ENCODE measurements around the gene ELMO1.

The ELMO1 gene

GRCh38 chr7:36881233-36881874 is 567.3 kb downstream of the ELMO1 start:
- TF ChIP-seq CTCF (IDR thresholded peaks at IDR 0.05; ENCODE audit: extremely low read depth, insufficient read depth, missing control alignments) = no peak
- in situ Hi-C loops (cut with MboI; ENCODE audit: low pct_unique_long_range_greater_than_20kb, low sequenced_read_pairs, unreplicated experiment) = no loop called here
- no peak for DNase-seq (ENCODE audit: low spot score)

GRCh38 chr7:36880108-36880507 is 568.6 kb downstream of the ELMO1 start:
- TF ChIP-seq CTCF (IDR thresholded peaks at IDR 0.05; ENCODE audit: extremely low read depth, insufficient read depth, missing control alignments) = no peak
- in situ Hi-C loops (cut with MboI; ENCODE audit: low pct_unique_long_range_greater_than_20kb, low sequenced_read_pairs, unreplicated experiment) = no loop called here
- no peak for DNase-seq (ENCODE audit: low spot score)

- in situ Hi-C loops (cut with MboI; ENCODE audit: low pct_unique_long_range_greater_than_20kb, low sequenced_read_pairs, unreplicated experiment) = no loop called here
- no peak for TF ChIP-seq CTCF (IDR thresholded peaks at IDR 0.05; ENCODE audit: extremely low read depth, insufficient read depth, missing control alignments)
- no peak for DNase-seq (ENCODE audit: low spot score)
These were observed 569.6 kb downstream of the ELMO1 start for GRCh38 chr7:36879021-36879420.

GRCh38 chr7:36878288-36878687 is 570.4 kb downstream of the ELMO1 start:
- in situ Hi-C loops (cut with MboI; ENCODE audit: low pct_unique_long_range_greater_than_20kb, low sequenced_read_pairs, unreplicated experiment) = no loop called here
- DNase-seq (ENCODE audit: low spot score) = no peak

GRCh38 chr7:36875794-36876193 is 572.9 kb downstream of the ELMO1 start:
- no peak for DNase-seq (ENCODE audit: low spot score)
- in situ Hi-C loops (cut with MboI; ENCODE audit: low pct_unique_long_range_greater_than_20kb, low sequenced_read_pairs, unreplicated experiment) = no loop called here
- TF ChIP-seq CTCF (IDR thresholded peaks at IDR 0.05; ENCODE audit: extremely low read depth, insufficient read depth, missing control alignments) = no peak

More at GRCh38 chr7:36878288-36878687, 570.4 kb downstream of the ELMO1 start:
- no peak for TF ChIP-seq CTCF (IDR thresholded peaks at IDR 0.05; ENCODE audit: extremely low read depth, insufficient read depth, missing control alignments)

- no peak for TF ChIP-seq CTCF (IDR thresholded peaks at IDR 0.05; ENCODE audit: extremely low read depth, insufficient read depth, missing control alignments)
- DNase-seq (ENCODE audit: low spot score) = no peak
- in situ Hi-C loops (cut with MboI; ENCODE audit: low pct_unique_long_range_greater_than_20kb, low sequenced_read_pairs, unreplicated experiment) = no loop called here
These were observed 574.6 kb downstream of the ELMO1 start for GRCh38 chr7:36874041-36874440.

All from GM13977 (cell line).